AG09319 (cell line): ENCODE data around the gene SORBS2.

Source experiments
- DNase-seq: peaks from one replicate; pipeline ENCODE4 v3.0.0-alpha.2; 2010; ENCODE audit warnings: low read depth; ENCODE audit errors: extremely low read depth
- TF ChIP-seq, protein P1 (sequence below): IDR thresholded peaks from 2 replicates; pipeline ENCODE4 v1.5.1; 2011; ENCODE audit warnings: low read depth, mild to moderate bottlenecking, inconsistent platforms, low read length, moderate library complexity

The SORBS2 gene

DNA sequence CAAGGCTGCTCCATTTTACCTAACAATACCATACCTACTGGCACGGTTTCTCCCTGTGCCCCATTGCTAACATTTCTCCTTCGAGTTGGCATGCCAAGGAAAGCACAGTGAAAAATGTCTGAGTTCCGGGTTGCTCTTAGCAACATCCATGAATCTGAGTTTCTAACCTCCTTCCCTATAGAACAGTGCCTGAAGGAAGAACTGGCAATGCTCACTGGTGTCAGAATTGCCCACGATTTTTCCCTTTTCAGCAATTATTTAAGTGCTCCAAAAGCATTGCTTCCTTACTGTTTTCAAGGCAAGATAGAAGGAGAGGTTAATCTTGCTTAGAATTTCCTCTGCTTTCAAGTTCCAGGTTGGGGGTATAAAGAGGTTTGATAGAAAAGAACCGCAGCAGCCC, 75.1 kb downstream of the SORBS2 start:
- no peak for DNase-seq
- TF ChIP-seq, protein P1, sequence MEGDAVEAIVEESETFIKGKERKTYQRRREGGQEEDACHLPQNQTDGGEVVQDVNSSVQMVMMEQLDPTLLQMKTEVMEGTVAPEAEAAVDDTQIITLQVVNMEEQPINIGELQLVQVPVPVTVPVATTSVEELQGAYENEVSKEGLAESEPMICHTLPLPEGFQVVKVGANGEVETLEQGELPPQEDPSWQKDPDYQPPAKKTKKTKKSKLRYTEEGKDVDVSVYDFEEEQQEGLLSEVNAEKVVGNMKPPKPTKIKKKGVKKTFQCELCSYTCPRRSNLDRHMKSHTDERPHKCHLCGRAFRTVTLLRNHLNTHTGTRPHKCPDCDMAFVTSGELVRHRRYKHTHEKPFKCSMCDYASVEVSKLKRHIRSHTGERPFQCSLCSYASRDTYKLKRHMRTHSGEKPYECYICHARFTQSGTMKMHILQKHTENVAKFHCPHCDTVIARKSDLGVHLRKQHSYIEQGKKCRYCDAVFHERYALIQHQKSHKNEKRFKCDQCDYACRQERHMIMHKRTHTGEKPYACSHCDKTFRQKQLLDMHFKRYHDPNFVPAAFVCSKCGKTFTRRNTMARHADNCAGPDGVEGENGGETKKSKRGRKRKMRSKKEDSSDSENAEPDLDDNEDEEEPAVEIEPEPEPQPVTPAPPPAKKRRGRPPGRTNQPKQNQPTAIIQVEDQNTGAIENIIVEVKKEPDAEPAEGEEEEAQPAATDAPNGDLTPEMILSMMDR, result no peak

DNA sequence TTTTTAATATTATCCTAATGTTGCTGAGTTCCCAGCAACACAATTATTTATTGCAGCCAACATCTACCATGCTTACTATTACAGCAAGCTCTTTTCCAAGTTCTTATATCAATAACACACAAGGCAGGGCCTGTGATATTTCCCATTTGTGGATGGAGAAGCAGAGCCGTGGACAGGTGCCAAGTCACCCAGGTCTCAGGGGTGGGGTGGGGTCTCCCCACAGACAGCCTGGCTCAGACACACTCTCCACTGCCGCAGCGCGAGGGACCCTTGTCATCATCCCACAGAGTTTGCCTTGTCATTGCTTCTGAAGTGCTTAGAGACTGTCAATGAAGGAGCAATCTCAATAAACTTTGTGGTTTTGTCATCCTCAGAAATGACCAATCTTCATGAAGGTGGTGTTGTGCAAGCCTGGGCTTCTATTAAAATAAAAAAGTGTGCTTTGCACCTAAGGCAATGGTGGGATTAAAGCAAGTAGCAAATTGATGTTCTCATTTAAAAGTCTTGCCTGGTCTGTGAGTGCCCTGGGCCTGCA, 76.1 kb downstream of the SORBS2 start:
- TF ChIP-seq, protein P1, result no peak
- no peak for DNase-seq

DNA sequence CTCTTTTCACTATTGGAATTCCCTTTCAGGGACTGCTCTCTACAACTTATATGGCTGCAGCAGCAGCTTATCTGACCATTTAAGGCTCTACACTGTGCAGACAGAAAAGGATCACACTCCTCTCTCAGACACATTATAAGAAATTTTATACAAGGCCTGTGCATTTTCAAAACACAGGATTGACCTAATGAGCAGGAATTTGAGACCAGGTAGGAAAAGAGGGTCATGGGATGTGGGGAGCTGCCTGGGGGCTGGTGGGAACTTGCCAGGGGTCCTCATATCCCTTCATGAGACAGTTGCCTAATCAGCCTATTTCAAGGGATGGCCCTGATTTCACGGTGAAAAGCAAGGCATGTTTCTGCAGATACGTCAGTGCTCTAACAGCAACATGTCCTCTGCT, 77.1 kb downstream of the SORBS2 start:
- TF ChIP-seq, protein P1, result no peak

GRCh38 chr4:185734214-185734613, 77.8 kb downstream of the SORBS2 start:
- TF ChIP-seq, protein P1, result no peak
- no peak for DNase-seq

More for the DNA sequence above, 77.1 kb downstream of the SORBS2 start:
- DNase-seq, result no peak

DNA sequence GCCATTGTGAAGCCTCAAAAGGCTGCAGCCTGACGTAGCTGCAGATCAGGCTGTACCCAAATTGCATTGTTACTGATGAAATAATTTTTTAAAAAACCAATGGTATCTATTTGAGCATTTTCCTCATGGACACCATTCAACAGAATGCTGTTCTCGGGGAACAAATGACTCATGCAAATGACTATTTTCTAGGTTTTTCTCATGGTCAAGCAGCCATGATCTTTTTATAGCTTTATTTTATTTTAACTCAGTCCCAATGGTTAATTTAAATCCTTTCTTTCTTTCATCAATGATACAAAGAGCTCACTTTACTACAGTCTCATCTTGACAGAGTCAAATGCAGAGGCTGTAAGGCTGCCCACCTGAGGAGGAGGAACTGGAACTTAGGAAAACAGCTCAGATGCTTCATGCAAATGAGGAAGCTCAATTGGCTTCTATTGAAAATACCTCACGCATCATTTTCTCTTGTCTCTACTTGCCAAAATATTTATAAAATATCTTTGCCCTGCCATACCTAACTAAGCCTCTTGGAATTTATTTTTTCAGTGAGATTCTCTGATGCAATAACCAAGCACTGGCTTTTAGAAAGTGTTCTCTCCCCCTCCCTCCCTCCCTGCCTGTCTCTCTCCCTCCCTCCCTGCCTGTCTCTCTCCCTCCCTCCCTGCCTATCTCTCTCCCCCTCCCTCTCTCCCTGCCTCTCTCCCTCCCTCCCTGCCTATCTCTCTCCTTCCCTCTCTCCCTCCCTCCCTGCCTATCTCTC, 81.0 kb downstream of the SORBS2 start:
- DNase-seq, result no peak
- TF ChIP-seq, protein P1, result no peak

DNA sequence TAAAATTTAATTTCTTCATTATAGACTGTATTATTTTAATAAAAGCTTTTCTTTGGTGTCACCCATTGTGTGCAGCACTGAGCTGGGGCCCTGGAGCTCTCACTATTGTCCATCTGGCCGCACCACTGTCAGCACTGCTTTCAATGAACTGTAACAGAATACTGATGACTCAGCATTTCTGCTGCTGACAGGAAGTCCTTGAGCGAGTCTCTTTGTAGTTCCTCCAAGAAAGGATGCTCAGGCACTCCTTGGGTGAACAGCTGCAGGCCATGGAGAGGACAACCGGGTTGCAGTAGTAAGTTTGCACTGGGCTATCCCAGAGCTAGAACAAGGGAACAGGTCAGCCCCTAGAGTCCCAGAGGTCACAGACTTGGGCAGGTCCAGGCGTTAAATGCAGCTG, 81.6 kb downstream of the SORBS2 start:
- TF ChIP-seq, protein P1, result no peak
- no peak for DNase-seq

DNA sequence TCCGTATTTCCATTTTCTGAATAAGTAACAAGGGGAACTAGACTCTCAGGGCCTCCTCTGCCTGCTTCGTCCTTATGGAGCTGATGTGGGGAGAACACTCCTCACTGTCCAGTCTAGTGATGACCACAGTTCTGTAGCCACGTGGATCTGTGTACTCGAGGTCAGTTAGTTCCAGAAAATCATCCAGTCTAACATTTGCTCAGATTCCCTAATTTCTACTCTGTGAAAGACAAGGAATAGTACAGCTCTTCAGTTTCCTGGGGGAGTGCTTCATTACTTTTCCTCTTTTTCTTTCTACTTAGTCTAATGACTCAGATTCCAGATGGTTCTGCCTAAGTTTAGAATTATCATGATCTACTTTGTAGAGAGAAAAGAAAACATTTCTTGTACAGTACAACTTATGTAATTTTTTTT, 82.6 kb downstream of the SORBS2 start:
- TF ChIP-seq, protein P1, result no peak
- no peak for DNase-seq
